Measurements from ENCODE around the gene WDR48.

WDR48 gene

GRCh38 chr3:39134305-39134704 is 82.5 kb downstream of the WDR48 start:
- H3K27ac Mint-ChIP-seq = peak overlapping the region in 1 of 2 donors; percentile 50
- DNase-seq = no peak
- ATAC-seq = peak; percentile 21
- no peak overlapping the region for H3K4me3 Mint-ChIP-seq
- H3K27me3 Mint-ChIP-seq = no peaks in the 10 kb centered on the region
- peaks cover 28% of the 10 kb centered on the region for H3K4me1 Mint-ChIP-seq
- no peaks in the 10 kb centered on the region for H3K9me3 Mint-ChIP-seq

- no peaks in the 10 kb centered on the region for H3K27me3 Mint-ChIP-seq
- peak overlapping the region in 1 of 2 donors; percentile 77 for H3K27ac Mint-ChIP-seq
- H3K4me3 Mint-ChIP-seq = no peak overlapping the region
- ATAC-seq (no peak), DNase-seq (no peak)
- no peaks in the 10 kb centered on the region for H3K9me3 Mint-ChIP-seq
- H3K4me1 Mint-ChIP-seq = peaks cover 36% of the 10 kb centered on the region
Measured at GRCh38 chr3:39135170-39135805, 83.5 kb downstream of the WDR48 start.

DNA sequence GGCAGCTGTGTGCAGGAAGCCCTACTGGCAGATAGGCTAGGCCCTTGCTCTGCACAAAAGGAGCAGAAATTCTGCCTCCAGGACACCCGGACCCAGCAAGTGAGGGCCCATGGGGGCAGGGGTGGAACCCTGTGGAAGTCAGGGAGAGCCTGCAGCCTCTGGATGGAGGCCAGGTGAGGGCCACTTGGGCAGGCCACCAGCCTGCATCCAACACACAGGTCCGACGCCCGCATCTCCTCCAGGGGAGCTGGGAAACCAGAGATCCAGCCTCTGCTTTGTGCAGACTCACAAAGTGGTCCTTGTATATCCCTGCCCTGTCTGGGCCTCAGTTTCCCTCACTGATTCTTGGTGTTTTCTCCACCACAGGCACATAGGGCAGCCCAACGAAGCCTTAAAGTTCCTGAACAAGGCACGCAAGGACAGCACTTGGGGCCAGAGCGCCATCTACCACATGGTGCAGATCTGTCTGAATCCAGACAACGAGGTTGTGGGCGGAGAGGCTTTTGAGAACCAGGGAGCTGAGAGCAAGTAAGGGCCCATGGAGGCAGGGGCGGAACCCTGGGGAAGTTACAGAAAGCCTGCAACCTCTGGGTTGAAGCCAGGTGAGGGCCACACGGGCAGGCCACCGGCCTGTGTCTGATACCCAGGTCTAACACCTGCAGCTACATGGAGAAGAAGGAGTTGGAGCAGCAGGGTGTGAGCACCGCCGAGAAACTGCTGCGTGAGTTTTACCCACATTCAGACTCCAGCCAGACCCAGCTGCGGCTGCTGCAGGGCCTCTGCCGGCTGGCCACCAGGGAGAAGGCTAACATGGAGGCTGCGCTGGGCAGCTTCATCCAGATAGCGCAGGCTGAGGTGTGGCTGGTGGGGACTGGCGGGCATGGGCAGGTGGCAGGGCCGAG is 85.0 kb downstream of the WDR48 start:
- Mint-ChIP-seq H3K4me3 (no peak overlapping the region), H3K27me3 (no peaks in the 10 kb centered on the region), H3K4me1 (peaks cover 51% of the 10 kb centered on the region), H3K9me3 (no peaks in the 10 kb centered on the region), H3K27ac (peak overlapping the region in 1 of 2 donors; percentile 56)
- ATAC-seq = no peak
- DNase-seq = no peak

DNA sequence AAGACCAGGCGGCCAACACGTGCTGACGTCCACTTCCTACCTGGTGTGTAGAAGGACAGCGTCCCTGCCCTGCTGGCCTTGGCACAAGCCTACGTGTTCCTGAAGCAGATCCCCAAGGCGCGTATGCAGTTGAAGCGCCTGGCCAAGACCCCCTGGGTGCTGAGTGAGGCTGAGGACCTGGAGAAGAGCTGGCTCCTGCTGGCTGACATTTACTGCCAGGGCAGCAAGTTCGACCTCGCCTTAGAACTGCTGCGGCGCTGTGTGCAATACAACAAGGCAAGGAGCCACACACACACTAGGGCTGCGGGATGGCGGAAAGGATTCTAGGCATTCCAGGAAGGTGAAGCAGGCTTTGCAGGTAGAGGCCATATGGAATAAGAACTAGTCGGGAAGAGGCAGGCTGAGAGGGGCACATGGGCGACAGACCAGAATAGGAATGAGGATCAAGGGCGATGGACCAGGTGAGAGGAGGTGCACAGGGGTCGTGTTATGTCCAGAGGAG is 85.7 kb downstream of the WDR48 start:
- no peak for ATAC-seq
- Mint-ChIP-seq H3K27ac (peak overlapping the region in 1 of 2 donors; percentile 95), H3K9me3 (no peaks in the 10 kb centered on the region), H3K4me1 (peaks cover 54% of the 10 kb centered on the region), H3K4me3 (no peak overlapping the region), H3K27me3 (no peaks in the 10 kb centered on the region)
- no peak for DNase-seq

DNA sequence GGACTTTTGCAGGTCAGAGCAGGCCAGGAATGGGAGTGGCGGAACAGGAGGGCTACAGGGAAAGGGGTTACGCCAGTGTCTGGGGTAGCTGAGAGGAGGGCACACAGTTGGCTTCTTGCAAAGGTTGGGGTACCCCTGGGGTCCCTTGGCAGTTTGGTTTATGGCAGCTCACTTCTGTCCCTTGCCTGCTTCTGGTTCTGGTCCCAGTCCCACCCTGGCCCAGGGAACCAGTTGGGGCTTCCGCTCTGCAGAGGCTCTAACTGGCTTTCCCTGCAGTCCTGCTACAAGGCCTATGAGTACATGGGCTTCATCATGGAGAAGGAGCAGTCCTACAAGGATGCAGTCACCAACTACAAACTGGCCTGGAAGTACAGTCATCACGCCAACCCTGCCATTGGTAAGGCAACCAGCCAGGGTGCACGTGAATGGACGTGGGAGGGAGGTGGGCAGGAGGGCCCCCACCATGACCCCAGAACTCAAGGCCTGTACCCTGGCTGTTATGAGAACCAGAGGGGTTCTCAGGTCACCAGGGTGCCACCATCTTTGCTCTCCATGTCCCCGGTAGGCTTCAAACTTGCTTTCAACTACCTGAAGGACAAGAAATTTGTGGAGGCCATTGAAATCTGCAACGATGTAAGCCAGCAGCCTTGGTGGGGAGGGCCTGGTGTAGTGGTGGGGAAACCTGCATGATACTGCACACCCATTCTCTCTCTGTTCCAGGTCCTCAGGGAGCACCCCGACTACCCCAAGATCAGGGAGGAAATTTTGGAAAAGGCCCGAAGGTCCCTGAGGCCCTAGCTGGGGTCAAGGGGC is 86.4 kb downstream of the WDR48 start:
- Mint-ChIP-seq H3K9me3 (no peaks in the 10 kb centered on the region), H3K27ac (peak overlapping the region in 1 of 2 donors; percentile 95), H3K27me3 (no peaks in the 10 kb centered on the region), H3K4me3 (no peak overlapping the region), H3K4me1 (peaks cover 60% of the 10 kb centered on the region)
- no peak for DNase-seq
- peak; percentile 1 for ATAC-seq

- Mint-ChIP-seq H3K27ac (no peak overlapping the region), H3K9me3 (no peaks in the 10 kb centered on the region), H3K4me1 (peaks cover 63% of the 10 kb centered on the region), H3K4me3 (no peak overlapping the region), H3K27me3 (no peaks in the 10 kb centered on the region)
- ATAC-seq (peak; percentile 50), DNase-seq (no peak)
Measured at GRCh38 chr3:39138804-39139415, 87.1 kb downstream of the WDR48 start.

DNA sequence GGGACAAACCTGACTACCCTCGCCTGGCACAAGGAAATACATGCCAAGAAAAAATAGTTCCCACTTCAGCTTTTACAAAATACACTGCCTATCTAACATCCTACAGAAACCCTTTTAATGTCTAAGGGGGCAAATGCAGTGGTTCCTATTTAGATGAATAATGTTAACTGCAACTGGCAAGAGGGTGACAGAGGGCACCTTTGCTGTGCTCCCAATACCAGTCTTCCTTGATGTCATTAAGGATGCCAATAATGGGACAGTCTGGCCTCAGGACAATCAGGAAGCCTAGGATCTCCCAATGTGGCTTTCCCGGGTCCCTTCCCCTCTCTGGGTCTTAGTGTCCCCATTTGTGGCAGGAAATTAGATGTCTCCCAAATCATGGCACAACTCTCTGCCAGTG is 87.6 kb downstream of the WDR48 start:
- Mint-ChIP-seq H3K27me3 (no peaks in the 10 kb centered on the region), H3K9me3 (no peaks in the 10 kb centered on the region), H3K4me1 (peaks cover 61% of the 10 kb centered on the region), H3K27ac (no peak overlapping the region), H3K4me3 (no peak overlapping the region)
- DNase-seq (no peak), ATAC-seq (no peak)

- Mint-ChIP-seq H3K9me3 (no peaks in the 10 kb centered on the region), H3K27ac (peak overlapping the region in 1 of 2 donors; percentile 74), H3K4me1 (peaks cover 65% of the 10 kb centered on the region), H3K4me3 (no peak overlapping the region), H3K27me3 (no peaks in the 10 kb centered on the region)
- DNase-seq (no peak), ATAC-seq (no peak)
Measured at GRCh38 chr3:39140341-39140971, 88.6 kb downstream of the WDR48 start.

DNA sequence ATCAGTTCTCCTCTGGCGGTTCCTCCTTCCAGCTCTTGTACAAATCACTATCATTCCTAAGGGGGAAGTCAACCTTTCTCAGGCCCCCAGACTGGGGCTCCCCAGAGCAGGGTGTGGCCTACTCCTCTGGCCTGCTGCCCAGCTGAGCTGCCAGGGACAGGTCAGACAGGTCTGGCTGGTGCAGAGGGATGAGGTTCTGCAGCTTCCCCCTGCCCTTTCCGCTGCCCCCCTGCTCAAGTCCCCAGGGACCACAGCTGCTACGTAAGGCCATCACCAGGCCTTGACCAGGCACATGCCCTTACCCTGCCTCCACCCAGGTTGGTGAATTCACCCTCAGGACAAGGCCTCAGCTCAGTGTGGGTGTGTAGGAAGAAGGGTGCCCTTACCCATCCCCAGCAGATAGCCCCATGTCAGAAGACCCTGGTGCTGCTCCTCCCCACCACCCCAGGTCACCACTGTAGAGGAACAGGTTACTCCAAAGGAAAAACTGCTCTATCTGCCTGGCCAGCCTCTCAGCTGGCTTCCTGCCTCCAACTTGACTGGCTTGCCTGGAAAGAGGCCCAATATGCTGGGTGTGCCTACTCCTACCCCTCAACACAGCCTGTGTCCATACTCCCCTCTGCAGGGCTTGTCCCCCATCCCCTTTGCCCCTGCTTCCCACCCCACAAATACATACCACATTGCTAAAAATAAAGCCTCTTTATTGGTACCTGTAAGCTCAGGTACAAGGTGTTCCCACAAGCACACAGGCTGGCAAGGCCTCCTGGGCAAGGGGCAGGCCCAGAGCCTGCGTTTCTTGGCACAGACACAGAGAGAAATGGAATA is 89.6 kb downstream of the WDR48 start:
- ATAC-seq (no peak), DNase-seq (no peak)
- Mint-ChIP-seq H3K4me3 (no peak overlapping the region), H3K9me3 (no peaks in the 10 kb centered on the region), H3K27ac (peak overlapping the region; percentile 11 to 86), H3K4me1 (peaks cover 72% of the 10 kb centered on the region), H3K27me3 (no peaks in the 10 kb centered on the region)

DNA sequence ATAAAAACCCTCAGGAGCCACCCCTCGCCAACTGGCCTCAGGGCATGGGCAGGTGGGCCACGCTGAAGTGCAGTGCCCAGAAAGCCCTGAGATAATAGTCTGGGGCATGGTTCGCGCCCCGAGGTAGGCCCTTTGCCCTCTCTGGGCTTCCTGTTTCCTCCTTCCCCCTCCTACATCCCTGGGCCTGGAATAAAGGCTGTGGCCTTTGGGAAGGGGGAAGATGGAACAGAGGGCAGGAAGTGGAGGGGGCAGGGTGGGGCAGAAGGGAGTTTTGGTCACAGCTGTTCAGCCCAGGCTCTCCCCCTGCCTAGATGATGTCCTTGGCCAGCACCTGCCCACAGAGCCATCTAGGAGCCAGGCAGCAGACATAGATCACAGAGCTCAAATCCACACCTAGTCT is 90.3 kb downstream of the WDR48 start:
- Mint-ChIP-seq H3K4me1 (peaks cover 79% of the 10 kb centered on the region), H3K27me3 (no peaks in the 10 kb centered on the region), H3K9me3 (no peaks in the 10 kb centered on the region), H3K27ac (peak overlapping the region in 1 of 2 donors; percentile 78), H3K4me3 (no peak overlapping the region)
- DNase-seq (no peak), ATAC-seq (no peak)

- no peaks in the 10 kb centered on the region for H3K9me3 Mint-ChIP-seq
- peak overlapping the region; percentile 31 to 87 for H3K27ac Mint-ChIP-seq
- no peak overlapping the region for H3K4me3 Mint-ChIP-seq
- H3K4me1 Mint-ChIP-seq = peaks cover 83% of the 10 kb centered on the region
- H3K27me3 Mint-ChIP-seq = no peaks in the 10 kb centered on the region
- ATAC-seq = no peak
- no peak for DNase-seq
Measured at GRCh38 chr3:39143051-39143885, 91.5 kb downstream of the WDR48 start.

DNA sequence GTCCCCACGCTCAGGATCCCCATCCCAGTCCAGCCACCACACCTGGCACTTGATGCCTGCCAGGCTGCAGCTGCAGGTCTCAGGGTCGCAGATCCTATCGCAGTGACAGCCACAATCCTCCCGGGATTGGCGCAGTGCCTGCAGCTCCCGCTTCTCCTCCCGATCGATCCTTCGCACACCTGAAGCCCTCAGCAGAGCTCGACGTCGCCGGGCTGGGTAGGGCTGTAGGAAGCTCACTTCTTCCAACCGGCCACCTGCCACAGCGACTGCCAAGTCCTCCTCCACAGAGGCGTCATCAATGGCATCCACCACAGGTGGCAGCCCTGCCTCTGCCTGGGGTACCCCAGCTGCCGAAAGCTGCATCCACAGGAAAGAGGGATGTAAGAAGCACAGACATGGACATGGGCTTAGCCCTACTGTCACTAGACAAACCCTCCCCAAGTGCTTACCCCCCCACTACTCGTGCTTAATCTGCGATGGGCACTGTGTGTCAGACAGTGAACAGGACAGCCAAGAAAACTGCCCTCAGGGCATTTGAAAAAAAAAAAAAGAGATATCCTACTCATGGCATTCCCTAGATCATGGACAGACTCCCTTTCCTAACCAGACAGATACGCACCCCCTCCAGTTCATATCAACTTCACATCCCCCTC is 92.4 kb downstream of the WDR48 start:
- Mint-ChIP-seq H3K4me1 (peaks cover 83% of the 10 kb centered on the region), H3K27ac (peak overlapping the region in 1 of 2 donors; percentile 87), H3K4me3 (no peak overlapping the region), H3K9me3 (no peaks in the 10 kb centered on the region), H3K27me3 (no peaks in the 10 kb centered on the region)
- DNase-seq (no peak), ATAC-seq (no peak)

DNA sequence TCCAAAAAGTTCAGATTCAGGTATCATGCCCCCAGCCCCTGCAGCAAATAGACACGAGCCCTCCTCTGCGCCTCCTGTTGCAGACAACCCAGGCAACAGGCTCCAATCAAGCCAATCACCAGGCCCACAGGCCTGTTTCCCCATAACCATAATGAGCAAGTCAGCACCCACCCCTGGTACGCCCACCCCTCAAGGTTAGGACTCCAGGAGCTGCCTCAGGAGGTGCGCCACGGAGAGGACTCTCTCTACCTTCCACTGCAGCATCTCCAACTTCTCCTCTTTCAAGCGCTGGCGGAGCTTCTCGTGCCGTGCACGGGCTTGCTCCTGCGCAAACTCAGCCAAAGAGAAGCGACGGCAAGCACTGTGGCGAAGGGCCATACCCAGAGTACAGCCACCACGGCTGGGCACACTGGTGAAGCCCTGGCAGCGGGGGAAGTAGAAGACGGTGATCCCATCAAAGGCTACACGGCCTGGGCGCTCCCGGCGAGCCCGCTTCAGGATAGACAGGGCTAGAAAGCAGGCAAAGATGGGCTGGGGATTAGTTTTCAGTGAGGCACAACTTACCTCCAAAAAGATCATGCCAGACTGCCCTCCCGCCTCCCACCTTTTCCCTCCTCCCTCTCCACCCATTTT is 93.0 kb downstream of the WDR48 start:
- no peak overlapping the region for H3K27ac Mint-ChIP-seq
- H3K27me3 Mint-ChIP-seq = no peaks in the 10 kb centered on the region
- DNase-seq = no peak
- H3K4me3 Mint-ChIP-seq = no peak overlapping the region
- no peaks in the 10 kb centered on the region for H3K9me3 Mint-ChIP-seq
- no peak for ATAC-seq
- peaks cover 83% of the 10 kb centered on the region for H3K4me1 Mint-ChIP-seq

Data from stimulated activated naive CD8-positive, alpha-beta T cell treated with anti-CD3 and anti-CD28 coated beads, Interleukin-15, amount 100 ng/mL, for 72 hours (primary cell).